ELF-1 (cell line): ENCODE data around the gene VPS26B.
A peak's percentile ranks its signal among the peaks of the same experiment; 100 is the strongest.
"Not testable (repeated sequence)": the region's sequence is repeated elsewhere in the genome, so short reads cannot be mapped to it uniquely, and the experiment has no call there.

ENCODE experiments used
- DNase-seq: peaks from one replicate; pipeline ENCODE4 v3.0.0-alpha.2; 2016; ENCODE audit warnings: low read depth, low spot score

VPS26B gene

DNA sequence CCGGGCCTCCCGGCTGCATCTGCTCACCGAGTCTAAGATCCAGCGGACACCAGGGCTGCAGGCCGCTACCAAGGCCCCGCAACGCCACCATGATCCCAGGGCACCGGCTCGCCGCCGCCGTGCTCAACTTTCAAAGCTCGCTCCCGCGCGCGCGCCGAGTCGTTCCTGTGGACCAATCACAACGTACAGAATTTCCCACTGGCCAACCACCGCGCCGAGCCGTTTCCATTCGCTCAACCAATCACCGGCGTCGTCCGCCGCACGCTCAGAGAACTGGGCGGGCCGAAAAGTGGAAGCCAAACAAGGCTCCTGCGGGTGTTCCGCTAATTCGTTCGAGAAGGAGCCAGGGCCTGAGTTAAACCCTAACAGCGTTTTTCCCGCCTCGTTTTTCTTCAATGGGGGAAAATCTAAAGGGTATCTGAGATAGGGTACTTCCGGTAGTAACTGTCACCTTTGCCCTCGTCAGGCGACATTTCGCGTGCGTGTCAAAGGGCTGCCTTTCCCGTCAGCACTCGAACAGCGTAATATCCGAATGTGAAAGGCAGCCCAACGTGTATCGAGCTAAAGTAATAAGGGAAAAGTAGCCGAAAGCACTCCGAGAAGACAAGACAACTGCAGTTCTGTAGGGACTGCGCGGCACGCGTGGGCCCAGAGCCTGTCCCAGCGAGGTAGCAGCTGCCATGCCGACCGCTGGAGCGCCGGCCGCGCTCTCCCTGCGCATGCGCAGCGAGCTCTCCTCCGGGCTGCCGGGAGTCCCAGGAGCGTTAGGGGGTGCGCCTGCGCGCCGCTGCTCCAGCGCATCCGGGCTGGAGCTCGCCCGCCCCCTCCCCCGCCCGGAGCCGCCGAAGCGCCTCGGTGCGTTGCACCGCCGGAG, at the start of gene VPS26B, which contains the start of gene NCAPD3:
Gene VPS26B, plus strand, starts transcription at position 836 of the 874 bp plus-strand sequence. CDS start 452 bp downstream, outside the sequence.
Gene NCAPD3, minus strand, starts transcription at position 132 of the 874 bp plus-strand sequence. Its CDS starts 41 bp downstream, at position 91.
- DNase-seq, result peak; percentile 98

DNA sequence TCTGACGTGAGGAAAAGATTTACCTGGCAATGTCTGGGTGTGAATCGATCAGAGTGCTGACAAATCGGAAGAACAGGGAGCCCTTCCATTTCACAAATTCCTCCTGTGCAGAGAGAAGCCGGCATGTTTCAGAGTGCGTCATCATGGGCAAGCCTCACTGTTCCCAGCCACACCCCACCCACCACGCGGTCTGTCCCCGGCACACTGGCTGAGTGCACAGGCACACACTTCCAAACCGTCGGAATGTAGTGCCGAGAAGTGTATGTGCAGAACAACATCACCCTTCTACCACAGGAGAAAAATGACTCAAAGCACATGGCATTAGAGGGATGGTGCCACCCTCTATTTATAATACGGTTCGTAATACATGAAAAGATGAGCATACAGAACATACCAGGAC, 48.2 kb upstream of the VPS26B start:
- DNase-seq, result no peak

DNA sequence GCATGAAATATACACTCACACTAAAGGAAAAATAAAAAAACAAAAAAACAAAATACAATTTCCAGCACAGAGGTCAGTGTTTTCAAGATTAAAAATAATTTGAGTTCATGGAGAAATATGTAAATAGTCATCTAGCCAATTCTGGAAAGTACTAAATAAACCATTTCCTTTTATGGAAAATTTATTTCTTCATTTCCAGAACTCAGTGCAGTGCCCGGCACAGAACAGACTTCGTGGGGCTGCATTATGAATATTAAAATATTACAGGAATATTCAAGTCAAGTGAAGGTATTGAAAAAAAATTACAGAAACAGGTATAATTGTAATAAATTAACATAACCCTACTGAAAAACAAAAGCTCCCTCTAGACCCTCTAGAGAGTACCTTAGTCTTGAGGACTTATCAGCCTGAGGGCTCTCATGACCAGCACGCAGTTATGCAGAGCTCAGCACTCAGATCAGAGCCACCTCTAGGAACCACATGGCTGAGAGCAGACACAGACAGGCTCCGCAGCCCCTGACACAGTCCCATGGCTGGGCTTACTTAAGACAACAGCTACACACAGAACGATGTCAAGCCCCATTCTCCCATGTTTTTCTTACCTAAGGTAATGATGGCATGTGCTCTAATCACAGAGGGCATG, 46.3 kb upstream of the VPS26B start:
- no peak for DNase-seq

DNA sequence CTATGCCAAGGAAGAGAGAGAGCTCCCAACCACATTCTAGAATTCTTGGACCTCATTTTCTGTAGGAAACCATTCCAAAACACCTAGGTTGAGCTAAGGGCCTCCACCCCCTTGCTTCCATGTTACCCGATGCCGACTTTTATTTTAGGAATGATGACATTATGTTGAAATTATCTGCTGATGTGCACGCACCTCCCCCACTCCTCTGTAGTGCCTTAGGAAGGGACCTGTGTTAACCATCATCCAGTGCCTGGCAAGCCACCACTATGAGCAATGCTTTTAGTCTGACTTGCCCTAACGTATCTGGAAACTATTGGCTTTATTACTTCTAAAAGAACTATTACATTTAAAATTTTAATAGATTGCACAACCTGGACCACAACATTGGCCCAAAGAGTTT, 42.8 kb upstream of the VPS26B start:
- DNase-seq, result no peak

DNA sequence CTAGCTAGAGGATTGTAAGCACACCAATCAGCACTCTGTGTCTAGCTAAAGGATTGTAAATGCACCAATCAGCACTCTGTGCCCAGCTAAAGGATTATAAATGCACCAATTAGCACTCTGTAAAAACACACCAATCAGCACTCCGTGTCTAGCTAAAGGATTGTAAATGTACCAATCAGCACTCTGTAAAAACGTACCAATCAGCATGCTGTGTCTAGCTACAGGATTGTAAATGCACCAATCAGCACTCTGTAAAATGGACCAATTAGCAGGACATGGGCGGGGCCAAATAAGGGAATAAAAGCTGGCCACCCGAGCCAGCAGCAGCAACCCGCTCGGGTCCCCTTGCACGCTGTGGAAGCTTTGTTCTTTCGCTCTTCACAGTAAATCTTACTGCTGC, 36.4 kb upstream of the VPS26B start:
- DNase-seq, result not testable (repeated sequence)

DNA sequence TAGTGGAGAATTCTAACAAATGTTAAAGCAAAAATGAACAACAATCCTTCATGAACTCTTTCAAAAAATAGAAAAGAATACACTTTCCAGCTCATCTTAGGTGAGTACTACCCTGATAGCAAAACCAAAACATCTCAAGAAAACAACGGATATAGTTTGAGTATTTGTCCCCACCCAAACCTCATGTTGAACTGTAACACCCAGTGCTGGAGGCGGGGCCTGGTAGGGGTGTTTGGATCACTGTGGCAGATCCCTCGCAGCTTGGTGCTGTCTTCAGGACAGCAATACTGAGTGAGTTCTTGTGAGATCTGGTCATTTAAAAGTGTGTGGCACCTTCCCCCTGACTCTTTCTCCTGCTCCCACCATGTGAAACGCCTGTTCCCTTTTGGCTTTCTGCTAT, 27.7 kb upstream of the VPS26B start:
- no peak for DNase-seq

DNA sequence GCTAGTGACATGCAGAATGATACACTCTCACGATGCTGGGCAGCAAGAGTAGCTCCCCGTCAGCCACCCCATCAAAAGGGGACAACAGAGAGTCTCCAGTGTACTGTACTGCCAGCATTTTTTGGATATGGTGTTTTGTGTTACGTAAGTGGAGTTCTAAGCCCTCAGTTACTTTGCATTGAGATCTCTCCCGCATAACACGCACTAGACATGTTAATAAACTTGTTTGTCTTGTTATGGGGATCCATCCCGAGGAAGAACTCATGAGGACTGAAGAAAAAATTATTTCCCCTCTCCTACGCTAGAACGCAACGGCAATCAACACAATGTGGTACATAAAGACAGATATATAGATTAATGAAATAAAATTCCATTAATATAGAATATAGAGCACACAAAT, 24.9 kb upstream of the VPS26B start:
- no peak for DNase-seq

DNA sequence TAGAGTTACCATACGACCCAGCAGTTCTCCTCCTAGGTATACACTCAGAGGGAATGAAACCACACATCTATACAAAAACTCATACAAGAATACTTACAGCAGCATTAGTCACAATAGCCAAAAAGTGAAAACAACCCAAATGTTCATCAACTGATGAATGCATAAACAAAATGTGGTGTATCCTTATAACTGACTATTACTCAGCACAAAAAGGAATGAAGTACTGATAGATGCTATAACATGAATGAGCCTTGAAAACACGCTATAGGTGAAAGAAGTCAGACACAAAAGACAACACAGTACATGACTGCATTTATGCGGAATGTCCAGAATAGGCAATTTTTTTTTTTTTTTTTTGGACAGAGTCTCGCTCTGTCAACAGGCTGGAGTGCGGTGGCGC, 23.8 kb upstream of the VPS26B start:
- no peak for DNase-seq

DNA sequence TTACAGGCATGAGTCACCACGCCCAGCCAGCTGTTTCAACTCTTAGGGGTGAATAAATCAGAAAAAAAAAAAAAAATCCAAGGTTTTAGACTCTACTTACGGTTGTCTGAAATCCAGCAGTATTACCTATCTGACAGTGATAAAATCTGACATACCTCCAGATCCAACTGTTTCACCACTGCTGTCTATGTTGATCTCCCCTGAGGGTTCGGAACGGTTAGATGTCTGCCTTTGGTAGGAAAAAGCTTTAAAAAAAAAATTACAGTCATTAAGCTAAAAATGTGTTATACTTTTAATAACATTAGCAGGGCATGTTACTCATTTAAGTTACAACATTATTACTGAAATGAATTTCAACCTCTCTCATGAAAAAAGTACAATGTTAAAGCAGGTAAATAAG, 21.8 kb upstream of the VPS26B start:
- DNase-seq, result no peak

DNA sequence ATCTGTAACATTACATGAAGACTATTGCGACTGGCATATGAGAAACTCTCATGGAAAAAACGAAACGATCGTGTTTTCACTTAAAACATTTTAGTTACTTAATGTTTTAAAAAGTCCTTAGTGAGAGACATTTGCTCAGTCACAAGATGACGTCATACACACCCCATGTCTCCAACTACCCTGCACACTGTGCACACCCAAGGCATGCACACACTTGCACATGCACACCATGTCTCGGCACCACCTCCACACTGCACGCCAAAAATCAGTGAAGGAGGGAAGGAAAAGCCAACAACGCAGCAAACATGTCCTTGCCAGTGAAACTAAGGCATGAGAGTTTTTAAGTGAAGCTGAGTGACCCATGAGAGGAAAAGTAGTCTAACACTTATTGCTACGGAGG, 18.7 kb upstream of the VPS26B start:
- no peak for DNase-seq

DNA sequence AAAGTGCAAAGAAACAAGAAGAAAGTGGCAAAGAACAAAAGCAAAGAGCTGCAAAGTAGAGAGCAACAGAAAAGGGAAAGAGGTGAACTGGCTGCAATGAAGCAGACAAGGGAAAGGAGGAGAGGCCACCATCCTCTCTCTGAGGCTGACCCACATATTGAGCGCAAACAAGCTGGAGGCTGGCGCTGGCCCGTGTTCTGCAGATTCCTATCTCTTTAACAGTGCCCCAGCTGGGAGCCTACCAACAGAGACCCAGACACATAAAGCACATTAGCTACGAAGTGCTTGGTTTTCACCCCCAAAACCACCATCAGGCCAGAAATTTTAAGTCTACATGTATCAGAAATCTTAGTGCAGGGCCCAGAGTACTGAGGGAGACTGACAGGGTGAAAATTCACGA, 18.3 kb upstream of the VPS26B start:
- DNase-seq, result no peak

DNA sequence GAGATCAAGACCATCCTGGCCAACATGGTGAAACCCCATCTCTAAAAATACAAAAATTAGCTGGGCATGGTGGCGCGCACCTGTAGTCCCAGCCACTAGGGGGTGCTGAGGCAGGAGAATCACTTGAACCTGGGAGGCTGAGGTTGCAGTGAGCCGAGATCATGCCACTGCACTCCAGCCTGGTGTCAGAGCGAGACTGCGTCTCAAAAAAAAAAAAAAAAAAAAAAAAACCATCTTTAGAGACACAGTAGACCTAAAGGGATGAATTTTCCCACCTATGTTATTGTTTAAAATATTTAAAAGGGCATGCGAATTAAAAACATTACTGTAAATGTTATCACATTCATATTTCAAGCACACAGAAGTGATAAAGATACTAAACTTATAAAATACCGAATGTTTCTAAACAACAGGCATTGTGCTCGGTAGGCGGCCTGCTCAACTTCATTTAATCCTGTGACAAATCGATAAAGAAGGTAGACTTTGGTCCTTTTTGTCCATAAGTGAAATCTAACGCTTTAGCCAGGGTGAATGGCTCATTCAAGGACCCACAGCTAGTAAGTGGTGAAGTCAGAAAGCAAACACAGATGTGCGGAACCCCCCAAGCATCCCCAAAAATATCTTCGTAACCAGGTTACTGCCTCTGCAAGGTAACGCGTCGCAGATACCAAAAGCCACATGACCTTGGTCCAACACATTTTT, 16.8 kb upstream of the VPS26B start:
- peak; percentile 41 for DNase-seq

DNA sequence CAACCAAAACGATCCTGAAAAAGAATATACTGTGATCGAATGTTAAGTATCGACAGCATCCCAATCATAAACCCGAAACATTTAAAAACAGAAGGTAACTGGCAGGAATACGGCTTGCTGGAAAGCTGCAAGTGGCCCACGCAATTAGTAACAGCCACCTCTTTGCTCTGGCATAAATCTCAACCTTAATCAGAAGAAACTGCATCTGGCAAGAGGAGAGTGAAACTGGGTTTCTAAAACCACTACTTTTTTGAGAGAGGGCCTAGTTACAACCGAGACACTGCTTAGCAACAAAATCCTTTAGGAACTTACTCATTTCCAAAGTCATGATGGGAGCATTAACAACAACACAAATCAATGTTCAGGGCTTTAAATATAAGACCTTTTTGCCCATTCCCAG, 8.6 kb upstream of the VPS26B start:
- no peak for DNase-seq

DNA sequence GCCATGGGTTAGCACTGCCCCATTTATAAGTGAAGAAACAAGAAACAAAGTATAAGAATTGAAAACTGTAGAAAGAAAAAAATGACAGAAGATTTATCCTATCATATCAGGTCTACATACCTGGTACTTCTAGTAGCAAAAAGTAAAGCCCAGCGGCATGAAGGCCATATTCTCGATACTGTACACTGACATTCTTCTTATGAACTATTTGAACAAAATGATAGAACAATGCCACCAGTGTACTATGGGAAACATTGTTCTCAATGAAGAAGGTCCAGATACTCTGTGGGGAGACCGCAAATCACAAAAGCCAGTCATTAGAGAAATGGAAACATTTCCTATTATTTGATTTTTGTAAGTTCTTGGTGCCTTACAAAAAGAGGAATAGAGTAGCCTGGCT, 7.7 kb upstream of the VPS26B start:
- no peak for DNase-seq

DNA sequence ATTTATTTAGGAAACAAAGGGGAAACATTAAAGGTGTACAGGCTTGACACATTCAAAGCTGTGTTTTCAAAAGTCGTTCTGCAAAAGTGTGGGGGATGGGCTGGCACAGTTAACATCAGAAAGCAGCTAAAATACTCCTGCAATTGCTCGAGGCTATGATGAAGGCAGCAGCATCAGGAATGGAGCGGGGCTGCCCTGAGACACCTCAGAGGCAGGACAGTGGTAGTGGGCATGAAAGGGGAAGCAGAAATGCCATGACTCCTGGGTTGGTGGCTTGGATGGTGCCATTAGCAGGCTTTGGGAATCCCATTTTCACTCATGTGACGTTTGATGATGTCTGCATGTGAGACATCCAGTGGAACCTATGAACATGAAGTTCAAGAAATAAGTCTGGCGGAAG, 1.4 kb upstream of the VPS26B start:
- peak; percentile 26 for DNase-seq

DNA sequence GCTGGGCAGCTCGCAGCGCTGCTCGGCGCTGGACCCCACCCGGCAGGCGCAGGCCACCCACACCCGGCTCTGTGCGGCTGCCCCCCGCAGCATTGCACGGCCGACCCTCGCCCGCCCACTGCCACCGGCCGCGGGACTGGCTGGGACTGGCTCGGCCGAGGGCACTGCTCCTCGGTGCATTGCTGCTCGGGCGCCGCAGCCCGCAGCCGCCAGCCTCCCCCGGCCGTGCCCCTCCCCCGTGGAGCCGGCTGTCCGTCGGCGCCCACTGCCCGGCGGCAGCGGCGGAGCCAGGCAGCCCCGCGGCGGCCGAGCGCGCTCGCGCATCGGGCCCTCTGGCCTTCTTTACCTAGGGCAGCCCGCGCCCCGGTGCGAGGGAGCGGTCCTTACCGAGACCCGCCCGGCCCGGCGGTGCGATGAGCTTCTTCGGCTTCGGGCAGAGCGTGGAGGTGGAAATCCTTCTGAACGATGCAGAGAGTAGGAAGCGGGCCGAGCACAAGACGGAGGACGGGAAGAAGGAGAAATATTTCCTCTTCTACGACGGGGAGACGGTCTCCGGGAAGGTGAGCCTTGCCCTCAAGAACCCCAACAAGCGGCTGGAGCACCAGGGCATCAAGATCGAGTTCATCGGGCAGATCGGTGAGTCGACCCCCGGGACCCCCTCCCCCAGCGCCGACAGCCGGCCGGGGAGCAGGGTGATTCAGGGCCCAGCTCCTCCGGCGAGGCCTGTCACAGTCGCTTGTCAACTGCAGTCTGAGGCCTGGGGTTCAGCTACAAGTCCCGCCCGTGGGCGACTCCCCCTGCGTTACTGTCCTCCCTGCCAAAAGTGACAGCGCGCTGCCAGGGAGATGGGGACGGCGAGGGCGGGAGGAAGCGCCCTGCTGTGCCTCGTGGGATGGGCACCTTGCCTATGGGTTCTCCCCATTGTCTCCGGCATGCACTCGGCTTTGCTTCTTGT, 516 bp downstream of the VPS26B start:
- DNase-seq, result peak; percentile 32

DNA sequence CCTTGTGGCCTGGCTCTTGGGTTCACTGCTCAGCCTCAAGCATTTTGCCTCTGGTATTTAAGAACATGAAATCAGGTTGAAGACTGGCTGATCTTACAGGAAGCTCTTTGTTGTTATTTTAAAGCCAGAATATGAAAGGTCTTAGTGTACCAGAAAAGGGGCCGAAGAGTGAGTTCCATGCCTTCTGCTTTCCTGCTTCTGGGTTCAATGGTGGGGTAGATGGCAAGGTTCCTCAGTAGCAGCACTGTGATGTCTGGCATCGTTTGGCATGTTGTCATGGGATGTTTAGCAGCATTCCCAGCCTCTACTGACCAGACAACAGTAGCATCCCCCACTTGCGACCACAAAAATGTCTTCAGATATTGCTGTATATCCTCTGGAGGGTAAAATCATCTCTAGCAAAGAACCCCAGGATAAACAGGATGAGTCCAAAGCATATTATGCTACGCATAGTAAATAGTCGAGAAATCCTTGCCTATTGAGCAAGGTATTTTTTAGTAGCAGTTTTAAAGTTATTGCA, 2.4 kb downstream of the VPS26B start:
- no peak for DNase-seq

DNA sequence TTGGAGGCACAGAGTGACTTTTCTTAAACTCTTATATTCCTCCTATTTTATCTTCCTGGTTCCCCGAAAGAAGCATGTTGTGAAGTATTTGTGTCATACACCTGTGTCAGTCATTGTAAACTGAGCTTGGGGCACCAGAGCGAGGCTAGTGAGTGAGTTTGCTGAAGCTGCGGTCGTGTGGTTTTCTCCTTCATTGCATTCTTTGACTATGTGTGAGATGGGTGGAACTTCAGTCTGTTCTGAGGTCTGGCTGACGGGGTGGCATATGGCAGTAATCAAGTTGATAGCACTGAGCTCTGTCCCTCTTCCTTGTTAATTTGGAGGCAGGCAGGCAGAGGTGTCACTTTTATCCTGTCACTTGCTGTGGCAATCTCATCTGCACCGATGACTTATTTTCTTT, 4.2 kb downstream of the VPS26B start:
- no peak for DNase-seq

DNA sequence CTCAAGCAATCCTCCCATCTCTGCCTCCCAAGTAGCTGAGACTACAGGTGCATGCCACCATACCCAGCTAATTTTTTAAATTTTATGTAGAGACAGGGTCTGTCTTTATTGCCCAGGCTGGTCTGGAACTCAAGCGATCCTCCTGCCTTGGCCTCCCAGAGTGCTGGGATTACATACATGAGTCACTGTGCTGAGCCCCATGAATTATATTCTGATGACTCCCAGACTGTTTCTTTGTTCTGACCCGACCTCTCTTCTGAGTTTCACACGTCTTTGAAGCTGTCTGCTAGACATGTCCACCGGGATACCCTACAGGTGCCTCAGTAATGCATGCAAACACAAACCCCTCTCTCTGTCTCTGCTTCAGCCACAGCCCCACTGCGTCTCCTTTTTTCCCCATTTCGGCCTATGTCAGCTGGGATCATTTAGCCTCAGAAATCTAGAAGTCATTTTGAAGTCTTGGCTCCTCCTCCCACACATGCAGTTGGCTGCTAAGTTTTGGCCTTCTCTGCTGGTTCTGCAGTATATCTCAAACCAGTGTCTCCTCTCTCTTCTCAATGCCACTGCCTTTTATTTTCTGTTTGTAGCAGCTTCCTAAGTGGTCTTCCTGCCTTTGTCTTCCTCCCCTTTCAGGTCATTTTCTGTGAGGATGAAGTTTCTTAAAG, 4.8 kb downstream of the VPS26B start:
- no peak for DNase-seq

DNA sequence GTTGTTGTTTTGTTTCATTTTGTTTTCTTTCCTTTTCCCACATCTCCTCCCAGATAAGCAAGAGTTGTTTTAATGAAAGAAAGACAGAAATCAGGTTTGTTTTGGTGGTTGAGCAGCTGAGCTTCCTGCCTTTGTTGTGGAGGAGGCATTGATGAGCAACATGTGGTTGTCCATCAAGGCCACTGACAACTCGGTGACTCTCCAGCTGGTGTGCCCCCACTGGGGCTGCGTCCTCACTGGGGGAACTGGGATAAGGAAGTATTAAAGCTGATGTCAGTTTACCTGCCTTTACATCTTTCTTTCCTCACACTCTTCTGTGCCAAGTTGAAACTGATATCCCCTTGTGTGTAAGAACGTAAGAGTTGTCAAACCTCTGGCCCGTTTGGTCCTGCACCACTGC, 5.9 kb downstream of the VPS26B start:
- no peak for DNase-seq
